Measurements from ENCODE around the gene MNDA. TPM values are rescaled to one million over a fixed set of nuclear protein-coding genes. Genes with fewer than 3 reads are reported as not detected.

The MNDA gene
- 0.53 TPM for total RNA-seq

DNA sequence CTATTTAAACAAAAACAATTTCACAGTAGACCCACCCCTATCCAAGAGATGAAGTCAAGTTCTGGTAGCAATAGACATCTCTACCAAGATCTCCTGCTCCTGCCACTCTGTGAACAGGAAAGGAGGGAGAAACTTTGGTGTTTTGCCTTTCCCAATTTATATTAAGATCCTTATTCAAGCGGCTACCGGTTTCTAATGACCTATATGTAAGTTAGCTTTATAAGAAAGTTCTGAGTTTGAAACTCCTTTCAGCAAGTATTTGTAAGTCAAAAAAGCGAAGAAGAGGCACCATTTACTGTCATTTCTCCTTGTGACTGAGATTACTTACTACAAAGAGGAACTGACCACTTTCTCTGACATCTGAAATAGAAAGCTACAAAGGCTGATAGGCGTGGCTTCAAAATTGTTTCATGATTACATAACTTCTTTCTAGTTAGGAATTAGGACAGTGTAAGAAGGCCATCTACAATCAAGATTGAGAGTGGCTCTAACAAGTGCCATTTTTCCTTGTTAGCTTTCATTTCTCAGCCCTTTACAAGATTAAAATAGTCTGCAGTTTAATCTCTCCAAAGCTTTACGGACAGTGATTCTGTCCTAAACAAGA, at the start of gene MNDA:
MNDA (plus strand) TSS at position 448 of the 604 bp plus-strand sequence. CDS start 10,803 bp downstream, outside the sequence.
- DNase-seq (ENCODE audit: low spot score) (no peak), ATAC-seq (peak; percentile 20)

DNA sequence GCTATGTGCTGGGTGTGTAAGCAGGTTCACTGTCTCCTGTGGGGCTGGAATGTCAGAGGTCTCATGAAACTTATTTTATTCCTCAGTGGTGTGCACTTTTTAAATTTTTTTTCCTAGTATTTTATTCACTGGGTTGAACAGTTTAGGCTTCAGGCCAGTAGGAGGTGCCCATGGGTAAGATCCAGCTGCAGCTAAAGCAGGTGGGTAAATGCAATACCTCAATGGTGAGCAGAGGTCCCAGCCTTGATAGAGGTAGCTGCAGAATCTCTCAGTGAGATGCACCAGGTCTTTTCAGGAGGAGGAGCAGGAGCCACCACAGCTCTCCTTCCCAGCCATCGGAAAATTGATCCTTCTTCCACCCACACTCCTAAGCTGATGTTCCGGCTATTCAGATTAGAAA, 37.5 kb upstream of the MNDA start:
- no peak for DNase-seq (ENCODE audit: low spot score)
- no peak for ATAC-seq

DNA sequence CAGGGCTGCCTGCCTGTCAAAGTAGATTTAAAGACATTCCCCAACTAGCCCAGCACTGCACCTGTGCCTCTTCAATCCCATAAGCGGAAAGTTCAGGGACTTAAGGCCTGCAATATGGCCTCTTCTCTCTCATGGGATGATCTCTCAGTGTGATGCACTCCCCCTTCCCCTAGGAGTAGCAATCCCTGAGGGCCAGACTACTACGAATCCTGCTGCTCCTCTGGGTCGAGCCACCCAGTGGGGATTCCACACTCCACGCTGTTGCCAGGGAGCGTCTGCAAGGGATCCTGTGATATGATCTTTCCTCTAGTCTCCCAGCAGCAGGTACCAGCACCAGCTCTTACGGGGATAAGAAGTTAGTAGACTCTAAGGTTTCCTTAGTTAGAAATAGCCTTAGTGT, 36.9 kb upstream of the MNDA start:
- DNase-seq (ENCODE audit: low spot score) (no peak), ATAC-seq (no peak)

DNA sequence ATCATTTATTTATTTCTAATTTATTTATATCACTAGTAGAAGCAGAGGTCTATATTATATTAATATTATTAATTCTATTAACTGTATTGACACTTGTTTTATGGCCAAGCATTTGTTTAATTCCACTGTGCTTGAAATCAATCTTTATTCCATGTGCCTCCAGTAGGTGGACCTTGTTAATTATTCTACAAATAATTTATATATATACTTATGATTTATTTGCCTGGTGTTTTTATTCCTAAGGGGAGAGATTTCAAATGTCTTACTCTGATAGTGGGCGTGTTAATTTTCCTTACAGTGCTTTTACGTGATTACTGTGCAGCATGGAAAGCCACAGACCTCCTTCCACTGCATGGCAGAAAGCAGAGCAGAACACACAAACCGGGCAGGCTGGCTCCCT, 32.6 kb upstream of the MNDA start:
- no peak for DNase-seq (ENCODE audit: low spot score)
- ATAC-seq, result no peak

DNA sequence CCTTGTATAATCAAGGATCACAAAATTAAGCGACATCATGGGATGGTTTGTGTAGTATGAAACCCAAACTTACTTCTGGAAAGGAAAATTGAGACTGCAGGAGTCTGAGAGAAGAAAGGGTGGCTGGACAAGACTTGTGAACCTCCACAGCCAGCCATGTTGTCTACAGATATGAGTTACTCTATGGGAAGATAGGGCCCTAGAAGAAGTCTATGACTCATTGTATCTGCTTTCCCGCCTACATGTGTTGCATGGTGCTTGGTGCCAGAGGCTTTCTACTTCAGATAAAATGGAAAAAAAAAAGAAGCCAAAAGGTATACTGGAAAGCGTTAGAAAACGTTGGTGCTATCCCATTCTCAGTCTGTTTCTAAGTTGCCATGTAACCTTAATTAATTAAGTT, 31.5 kb upstream of the MNDA start:
- ATAC-seq (no peak), DNase-seq (ENCODE audit: low spot score) (no peak)

DNA sequence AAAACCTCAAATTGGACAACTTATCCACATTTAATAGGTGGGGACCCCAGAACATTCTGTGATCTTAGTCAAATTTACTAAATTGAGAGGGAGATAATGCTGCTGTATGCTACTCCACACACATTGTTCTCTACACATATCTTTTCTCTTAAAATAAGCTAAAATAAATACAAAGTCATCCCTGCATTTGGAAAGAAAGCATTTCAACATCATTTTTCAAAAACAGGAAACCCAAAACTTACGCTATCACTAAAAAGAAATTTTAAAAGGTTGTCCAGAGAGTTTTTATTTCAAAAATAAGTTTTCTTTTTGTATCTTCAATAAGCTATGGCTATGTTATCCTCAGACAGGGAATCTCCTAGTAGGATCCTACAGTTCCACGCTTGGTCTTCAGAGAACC, 30.6 kb upstream of the MNDA start:
- no peak for DNase-seq (ENCODE audit: low spot score)
- no peak for ATAC-seq

DNA sequence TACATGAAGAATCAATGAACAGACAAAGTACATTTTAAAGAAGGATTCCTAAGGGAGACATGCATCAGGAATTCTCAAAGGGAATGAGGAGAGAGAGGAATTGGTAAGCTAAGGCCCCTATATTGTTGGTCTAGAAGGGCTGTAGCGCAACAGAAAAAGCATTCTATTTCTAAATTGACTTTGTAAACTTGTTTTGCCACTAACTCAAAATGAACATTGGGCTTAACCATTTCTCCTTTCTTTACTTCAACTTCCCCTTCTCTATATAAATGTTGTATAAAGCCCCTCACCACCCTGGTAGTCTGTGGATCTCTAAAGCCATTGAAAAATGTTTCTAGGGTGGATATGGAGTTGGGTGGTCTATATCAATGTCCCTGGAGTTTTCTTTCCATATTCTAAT, 29.8 kb upstream of the MNDA start:
- DNase-seq (ENCODE audit: low spot score), result no peak
- no peak for ATAC-seq

DNA sequence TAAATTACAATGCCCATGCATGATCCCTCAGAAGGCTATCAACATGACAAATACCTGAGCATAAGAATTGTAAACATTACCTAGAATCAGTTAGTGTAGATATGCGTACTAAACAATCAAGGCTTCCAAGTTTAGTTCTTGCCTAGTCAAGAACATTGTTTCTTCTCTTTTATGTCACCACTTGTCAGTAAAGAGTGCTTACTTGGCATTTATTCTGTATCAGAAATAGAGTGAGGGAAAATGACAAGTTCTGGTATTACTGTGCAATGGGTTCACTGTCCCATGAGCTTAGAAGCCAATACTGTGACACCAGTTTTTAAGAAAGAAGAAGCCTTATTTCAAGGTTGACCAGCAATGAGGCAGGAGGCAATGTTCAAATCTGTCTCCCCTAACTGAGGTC, 27.5 kb upstream of the MNDA start:
- ATAC-seq (no peak), DNase-seq (ENCODE audit: low spot score) (no peak)

DNA sequence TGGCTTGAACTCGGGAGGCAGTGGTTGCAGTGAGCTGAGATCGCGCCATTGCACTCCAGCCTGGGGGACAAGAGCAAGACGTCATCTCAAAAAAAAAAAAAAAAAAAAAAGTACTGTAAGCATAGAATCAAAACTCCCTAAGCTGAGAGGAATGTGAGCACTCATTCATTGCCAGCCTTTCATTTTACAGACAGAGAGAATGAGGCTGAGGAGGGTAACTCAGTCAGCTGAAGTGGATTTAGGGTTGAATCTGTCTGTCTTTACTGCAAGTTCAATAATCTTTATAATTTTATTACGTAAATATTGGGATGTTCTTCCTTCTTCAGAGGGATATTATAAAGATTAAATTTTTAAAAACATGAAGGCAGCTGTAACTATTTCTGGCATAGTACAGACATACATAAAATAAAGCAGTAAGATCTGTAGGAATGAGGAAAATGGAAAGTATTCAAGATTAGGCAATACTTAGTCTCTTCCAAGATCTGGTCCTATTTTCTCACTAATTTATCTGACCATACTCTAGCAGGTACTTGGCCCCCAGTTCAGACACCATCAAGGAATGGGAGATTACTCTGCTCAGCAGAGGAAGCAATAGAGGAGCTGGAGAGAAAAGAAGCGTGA, 24.1 kb upstream of the MNDA start:
- ATAC-seq (no peak), DNase-seq (ENCODE audit: low spot score) (no peak)

DNA sequence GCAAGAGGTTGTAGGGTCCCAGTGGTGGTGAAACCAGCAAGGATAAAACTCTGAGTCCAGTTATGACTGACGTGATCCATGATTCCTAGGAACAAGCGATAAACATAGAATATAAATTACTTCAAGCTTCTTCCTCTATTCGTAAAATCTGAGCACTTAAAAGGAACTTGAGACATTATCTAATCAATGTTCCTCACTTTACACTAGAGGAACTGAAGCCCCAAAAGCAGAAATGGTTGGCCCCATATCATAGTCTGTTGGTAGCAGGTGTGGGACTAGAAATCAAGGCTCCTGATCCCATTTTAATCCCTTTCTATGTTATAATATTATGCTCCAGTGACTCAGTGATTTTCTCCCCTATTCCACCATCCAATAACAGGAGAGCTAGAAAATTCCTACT, 21.9 kb upstream of the MNDA start:
- DNase-seq (ENCODE audit: low spot score) (no peak), ATAC-seq (no peak)

DNA sequence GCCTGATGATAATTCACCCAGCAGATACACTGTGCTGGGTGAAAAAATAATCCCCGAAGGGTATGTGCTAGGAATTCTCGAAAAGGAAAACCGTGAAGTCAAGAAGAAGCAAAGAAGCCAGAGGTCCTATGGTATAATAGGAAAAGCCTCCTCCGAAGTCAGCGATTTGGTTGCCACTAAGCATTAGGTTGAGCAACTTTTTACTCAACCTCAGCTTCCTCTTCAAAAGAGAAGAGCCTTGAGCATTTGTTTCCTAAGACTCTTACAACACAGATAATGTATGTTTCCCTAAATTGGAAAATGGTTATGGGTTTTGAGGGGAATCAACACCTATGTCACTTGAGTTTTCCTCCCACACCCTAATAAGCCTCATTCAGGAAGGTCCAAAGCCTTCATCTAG, 21.3 kb upstream of the MNDA start:
- ATAC-seq (no peak), DNase-seq (ENCODE audit: low spot score) (no peak)

DNA sequence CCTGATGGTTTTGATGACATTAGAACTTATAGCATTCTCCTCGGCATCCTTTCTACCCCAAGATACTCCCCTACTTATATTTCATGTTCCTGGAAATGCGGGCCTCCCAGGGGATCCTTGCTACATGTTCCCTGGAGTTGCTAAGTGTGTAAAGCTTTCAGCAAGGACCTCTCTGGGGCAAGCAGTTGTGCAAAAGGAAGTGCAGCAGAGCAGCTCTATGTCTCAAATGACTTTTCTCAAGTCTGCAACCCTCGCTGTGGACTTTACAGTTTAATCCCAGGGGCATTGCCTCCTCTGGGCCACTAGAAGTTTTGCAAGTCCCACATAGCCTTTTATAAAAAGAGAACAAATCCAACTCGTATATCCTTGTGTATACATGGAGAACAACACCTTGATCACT, 20.8 kb upstream of the MNDA start:
- no peak for ATAC-seq

DNA sequence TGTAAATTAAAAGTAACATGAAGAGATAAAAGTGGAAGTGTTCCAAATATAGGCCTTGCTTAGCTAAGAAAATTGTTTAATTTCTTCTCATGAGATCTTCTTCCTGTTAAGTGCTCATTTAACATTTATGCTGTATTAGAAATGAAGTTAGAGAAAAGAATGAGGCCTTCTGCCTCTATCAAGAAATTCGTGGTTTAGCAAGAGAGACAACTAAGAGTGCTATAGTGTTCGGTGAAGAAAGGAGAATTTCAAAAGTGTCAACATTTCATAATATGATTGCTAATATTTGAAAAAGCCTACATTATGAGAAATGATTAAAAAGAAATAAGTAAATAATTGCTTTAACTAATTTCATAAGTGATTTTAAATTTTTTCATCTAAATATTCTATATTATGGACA, 18.8 kb upstream of the MNDA start:
- DNase-seq (ENCODE audit: low spot score) (no peak), ATAC-seq (no peak)

More for the DNA sequence above, 20.8 kb upstream of the MNDA start:
- no peak for DNase-seq (ENCODE audit: low spot score)

DNA sequence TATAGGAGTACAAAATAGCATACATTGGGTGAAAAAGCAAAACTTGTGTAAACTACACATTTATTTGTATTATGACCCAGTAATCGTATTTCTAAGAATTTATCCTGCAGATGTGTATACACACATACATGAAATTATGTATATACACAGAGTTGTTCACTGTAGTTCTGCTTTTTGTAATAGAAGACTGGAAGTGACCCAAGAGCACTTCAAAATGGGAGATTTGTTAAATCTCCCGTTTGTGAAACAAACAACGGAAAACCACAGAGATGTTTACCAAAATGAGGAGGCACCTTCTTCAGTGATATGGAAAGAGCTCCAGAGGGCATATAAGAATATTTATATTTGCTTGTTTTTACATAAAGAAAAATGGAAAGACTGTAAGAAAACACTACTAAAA, 18.0 kb upstream of the MNDA start:
- DNase-seq (ENCODE audit: low spot score) (no peak), ATAC-seq (no peak)

DNA sequence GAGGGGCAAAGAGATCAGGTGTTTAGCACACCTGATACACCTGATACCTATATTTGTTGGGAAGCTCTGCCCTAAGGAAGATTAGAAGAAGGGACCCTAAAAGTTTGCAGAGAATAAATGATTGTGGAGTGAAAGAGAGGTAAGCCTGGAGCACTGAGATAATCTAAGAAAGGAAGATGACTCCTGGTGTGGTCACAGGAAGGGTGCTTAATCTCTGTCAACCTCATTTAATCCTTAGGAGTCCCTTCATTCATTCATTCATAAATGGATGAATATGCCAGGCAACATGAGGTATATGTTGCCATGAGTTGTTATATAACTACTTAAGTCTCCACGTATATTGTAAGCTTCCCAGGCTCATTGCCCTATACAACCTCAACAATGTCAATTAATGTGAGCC, 16.2 kb upstream of the MNDA start:
- ATAC-seq (no peak), DNase-seq (ENCODE audit: low spot score) (no peak)

DNA sequence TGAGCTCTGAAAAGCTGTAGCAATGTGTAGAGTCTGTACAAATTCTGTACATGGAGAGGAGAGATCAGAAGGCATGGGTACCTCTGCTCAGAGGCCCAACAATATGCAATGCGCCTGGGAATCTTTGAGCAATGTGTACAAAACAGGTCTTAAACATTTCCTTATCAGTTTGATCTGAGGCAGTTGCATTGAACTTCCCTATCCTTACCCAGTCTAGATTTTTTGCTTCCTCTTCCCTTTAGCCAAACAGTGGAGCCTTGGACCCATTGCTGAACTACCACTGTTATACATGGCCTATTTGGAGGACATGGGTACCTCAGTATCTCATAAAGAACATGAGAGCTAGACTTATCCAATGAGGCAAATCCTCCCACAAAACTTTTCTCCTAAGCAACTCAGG, 12.6 kb upstream of the MNDA start:
- DNase-seq (ENCODE audit: low spot score) (no peak), ATAC-seq (no peak)

DNA sequence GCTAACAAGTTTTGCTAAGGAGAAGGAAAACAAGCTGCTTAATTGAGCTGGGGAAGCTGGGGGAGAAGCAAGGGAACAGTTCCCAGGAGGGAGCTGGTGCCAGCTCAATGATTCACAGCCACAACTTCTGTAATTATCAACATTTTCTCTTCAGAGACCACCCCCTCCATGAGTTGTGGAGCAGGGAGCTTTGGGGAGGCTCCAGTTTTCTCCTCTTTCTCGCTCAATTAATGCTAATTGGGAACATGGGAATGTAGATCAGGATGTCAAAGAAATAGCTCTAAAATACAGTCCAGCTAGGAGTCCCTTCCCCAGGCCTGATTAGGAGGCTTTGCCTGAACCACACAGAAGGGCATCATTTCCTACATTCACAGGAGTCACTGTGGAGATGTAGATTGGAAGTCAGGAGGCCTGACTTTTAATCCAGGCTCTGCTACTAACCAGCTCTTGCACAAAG, 12.1 kb upstream of the MNDA start:
- ATAC-seq (no peak), DNase-seq (ENCODE audit: low spot score) (no peak)

DNA sequence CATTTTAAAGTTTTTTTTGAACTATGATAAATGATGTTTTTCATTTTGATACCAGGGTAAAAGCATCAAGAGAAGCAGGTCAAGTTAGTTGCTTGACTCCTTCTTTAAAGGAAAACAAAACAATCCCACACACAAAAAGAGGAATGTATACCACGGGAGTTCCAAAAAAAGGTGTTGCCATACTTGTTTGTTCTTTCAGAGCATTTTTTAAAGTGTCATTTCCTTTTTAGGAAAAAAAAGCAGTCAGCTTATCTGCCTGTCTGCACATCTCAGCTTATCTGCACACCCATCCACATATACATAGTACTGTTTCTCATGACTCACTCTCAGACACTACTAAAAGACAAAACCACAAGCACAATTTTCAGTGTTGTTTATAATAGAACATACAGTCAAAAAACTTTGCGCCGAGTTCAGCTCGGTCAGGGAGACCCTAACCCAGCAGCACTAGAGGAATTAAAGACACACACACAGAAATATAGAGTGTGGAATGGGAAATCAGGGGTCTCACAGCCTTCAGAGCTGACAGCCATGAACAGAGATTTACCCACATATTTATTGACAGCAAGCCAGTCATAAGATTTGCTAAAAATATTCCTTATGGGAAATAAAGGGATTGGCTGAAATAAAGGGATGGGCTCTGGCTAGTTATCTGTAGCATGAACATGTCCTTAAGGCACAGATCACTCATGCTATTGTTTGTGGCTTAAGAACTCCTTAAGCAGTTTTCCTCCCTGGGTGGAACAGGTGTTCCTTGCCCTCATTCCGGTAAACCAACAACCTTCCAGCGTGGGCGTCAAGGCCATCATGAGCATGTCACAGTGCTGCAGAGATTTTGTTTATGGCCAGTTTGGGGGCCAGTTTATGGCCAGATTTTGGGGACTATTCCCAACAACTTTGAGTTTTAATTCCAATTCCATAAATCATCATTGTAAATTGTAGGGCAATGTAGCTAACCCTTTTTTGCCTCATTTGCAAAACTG, 11.4 kb upstream of the MNDA start:
- DNase-seq (ENCODE audit: low spot score), result no peak
- no peak for ATAC-seq

DNA sequence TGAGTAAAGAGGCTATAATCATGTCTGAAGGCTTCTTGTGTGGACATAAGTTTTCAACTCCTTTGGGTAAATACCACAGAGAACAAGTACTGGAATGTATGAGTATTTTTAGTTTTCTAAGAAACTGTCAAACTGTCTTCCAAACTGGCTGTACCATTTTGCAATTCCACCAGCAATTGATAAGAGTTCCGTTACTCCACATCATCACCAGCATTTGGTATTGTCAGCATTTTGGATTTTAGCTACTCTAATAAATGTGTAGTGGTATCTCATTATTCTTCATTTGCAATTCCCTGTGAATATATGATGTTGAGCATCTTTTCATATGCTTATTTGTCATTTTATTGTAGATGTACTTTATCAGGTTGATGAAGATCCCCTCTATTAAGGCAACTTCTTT, 9.4 kb upstream of the MNDA start:
- DNase-seq (ENCODE audit: low spot score) (no peak), ATAC-seq (no peak)

DNA sequence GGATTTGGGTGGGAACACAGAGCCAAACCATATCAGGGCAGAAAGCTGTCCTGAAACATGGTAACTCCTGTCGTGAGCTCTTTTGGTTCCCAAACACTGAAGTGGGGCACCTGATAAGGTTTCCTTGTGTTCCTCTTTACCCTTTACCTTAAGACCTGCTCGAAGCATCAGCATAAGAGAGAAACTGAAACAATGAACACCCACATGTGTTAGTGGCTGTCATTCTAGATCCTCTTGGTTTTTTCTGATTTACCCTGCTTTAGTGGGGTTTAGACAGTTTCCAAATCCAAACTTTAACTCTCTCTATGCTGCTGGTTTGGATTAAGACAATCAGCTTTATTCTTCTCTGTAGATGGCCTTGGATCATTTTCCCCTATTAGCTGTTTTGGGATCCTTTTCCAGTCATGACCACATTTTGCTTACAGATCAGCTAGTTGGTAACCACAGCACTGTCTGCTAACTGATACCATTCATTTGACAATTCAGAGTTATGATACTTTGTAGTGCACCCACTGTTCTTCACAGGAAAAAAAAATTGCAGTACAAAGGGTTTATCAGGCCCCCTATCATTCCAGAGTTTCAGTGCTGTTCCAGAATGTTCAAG, 975 bp upstream of the MNDA start:
- no peak for DNase-seq (ENCODE audit: low spot score)
- no peak for ATAC-seq

DNA sequence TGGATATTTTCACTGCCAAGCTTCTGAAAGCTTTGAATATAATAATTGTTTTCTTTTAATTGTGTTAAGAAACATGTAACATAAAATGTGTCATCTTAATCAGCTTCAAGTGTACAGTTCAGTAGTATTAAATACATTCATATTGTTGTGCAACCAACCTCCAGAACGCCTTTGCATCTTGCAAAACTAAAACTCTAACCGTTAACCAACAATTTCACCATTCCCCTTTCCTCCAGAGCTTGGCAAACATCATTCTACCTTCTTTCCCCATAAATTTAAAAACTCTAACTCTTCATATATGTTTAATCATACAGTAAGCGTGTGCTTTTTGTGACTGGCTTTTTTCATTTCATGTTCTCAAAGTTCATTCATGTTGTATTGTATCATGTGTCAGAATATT, 2.1 kb downstream of the MNDA start:
- no peak for DNase-seq (ENCODE audit: low spot score)
- ATAC-seq, result no peak

DNA sequence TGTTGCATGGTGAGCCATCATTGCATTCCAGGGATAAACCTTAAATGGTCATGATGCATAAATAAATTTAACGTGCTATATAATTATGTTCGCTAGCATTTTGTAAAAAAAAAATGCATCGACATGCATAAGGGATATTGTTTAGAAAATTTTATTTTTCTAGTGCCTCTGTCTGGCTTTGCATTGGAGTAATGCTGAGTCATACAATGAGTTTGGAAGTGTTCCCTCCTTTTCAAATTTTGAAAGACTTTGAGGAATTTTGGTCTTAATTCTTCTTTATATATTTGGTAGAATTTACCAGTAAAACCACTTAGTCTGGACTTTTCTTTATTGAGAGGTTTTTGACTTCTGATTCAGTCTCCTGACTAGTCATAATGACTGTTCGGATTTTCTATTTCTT, 4.9 kb downstream of the MNDA start:
- no peak for DNase-seq (ENCODE audit: low spot score)
- ATAC-seq, result no peak
